NB4 (cell line): ENCODE data around the gene RAB42.

Experiments used
- CTCF ChIP-seq: IDR thresholded peaks from one replicate; pipeline ENCODE4 v1.5.1; 2012; ENCODE audit warnings: low read depth, low read length
- MYC ChIP-seq: IDR thresholded peaks from 2 replicates; pipeline ENCODE4 v1.6.1; 2011; ENCODE audit warnings: low read depth, low read length
- POLR2A ChIP-seq: IDR thresholded peaks from 2 replicates; pipeline ENCODE4 v1.6.1; 2011; ENCODE audit warnings: mild to moderate bottlenecking; ENCODE audit not compliant: insufficient read length; ENCODE audit errors: extremely low read depth
- TF ChIP-seq, protein P1 (sequence below): IDR thresholded peaks from 2 replicates; pipeline ENCODE4 v1.6.1; 2011; ENCODE audit warnings: low read depth, low read length

DNA sequence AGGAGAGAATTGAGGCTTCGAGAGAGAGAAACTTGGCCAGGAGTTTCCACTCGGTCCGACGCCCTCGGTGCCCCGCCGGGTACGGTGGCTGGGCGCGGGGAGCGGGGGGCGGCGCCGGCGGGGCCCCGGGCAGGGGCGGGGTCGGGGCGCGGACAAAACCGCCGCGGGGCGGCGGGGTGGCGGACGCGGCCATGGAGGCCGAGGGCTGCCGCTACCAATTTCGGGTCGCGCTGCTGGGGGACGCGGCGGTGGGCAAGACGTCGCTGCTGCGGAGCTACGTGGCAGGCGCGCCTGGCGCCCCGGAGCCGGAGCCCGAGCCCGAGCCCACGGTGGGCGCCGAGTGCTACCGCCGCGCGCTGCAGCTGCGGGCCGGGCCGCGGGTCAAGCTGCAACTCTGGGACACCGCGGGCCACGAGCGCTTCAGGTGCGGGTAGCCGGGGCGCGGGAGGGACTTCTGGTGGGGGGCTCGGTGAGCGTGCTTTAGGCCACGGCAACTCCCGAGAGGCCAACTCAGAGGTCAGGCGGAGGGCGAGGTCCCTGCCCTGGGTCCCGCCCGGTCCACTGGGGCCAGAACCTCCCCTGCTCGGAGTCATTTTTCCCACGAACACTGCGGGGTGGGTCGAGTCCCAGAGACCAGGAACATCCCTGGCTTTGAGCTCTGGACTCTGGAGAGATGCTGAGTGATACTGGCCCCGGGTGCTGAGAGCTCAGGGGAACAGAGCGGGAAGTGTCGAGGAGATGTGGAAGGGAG, 431 bp downstream of the RAB42 start:
- TF ChIP-seq, protein P1, sequence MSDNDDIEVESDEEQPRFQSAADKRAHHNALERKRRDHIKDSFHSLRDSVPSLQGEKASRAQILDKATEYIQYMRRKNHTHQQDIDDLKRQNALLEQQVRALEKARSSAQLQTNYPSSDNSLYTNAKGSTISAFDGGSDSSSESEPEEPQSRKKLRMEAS: no peak
- TF ChIP-seq POLR2A (no peak), CTCF (no peak), MYC (no peak)
